AG10803 (cell line): ENCODE data around the gene CLEC2B.

Experiments
- DNase-seq: peaks from one replicate; pipeline ENCODE4 v3.0.0; 2010; ENCODE audit warnings: low read depth
- H3K4me3 ChIP-seq: 2 replicates; pipeline ENCODE4 v1.5.1; 2011; ENCODE audit warnings: mild to moderate bottlenecking, low read length, control low read depth
- TF ChIP-seq, protein P1 (sequence below): conservative IDR thresholded peaks from 2 replicates; pipeline ENCODE4 v1.5.1; 2011; ENCODE audit warnings: mild to moderate bottlenecking, low read length, control low read depth, inconsistent platforms

CLEC2B gene

DNA sequence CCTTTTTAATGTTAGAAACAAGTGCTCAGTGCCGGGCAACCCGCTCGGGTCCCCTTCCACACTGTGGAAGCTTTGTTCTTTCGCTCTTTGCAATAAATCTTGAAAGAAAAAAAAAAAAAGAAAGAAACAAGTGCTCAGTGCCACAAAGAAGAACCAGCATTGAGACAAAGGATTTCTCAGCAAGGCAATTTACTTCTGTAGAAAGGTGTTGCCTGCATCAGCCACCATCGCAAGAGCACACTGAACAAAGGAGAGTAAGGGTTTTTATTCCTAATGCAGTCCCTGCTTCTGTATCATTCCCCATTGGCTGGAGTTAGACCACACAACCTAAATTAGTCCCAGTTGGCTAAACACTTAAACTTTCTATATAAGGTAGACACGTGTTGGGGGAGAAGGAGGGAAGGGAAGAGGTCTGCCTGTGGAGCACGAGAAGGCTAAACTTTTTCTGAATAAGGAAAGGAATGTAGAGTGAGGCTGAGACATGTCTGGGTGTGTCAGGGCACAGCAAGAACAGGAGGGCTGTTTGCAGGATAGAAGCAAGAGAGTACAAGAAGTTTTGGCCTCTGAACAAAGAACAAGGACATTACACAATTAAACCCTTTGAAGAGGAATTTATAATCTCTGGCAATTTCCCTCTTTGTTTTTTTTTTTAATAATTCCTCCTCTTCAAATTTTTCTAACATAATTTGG, 33.5 kb upstream of the CLEC2B start:
- TF ChIP-seq, protein P1, sequence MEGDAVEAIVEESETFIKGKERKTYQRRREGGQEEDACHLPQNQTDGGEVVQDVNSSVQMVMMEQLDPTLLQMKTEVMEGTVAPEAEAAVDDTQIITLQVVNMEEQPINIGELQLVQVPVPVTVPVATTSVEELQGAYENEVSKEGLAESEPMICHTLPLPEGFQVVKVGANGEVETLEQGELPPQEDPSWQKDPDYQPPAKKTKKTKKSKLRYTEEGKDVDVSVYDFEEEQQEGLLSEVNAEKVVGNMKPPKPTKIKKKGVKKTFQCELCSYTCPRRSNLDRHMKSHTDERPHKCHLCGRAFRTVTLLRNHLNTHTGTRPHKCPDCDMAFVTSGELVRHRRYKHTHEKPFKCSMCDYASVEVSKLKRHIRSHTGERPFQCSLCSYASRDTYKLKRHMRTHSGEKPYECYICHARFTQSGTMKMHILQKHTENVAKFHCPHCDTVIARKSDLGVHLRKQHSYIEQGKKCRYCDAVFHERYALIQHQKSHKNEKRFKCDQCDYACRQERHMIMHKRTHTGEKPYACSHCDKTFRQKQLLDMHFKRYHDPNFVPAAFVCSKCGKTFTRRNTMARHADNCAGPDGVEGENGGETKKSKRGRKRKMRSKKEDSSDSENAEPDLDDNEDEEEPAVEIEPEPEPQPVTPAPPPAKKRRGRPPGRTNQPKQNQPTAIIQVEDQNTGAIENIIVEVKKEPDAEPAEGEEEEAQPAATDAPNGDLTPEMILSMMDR: no peak
- no peak overlapping the region for H3K4me3 ChIP-seq
- DNase-seq: no peak

DNA sequence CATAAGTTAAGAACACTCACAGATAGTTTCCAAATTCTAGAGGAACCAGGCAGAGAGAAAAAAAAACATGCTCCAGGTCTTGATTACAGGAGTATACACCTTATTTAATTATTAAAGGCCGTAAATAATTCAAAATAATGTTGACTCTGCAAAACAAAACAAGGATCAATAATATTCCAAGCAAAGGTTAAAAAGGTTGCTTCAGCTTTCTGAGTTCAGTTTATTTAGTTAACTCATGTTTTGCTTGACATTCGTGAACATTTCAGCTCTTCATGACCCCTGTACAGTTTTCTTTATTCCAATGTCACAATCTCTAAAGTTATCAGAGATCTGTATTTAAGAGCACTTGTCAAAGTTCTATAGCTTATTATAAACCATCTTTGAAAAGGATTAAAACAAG, 31.8 kb upstream of the CLEC2B start:
- no peak for DNase-seq
- no peak overlapping the region for H3K4me3 ChIP-seq
- TF ChIP-seq, protein P1: no peak

DNA sequence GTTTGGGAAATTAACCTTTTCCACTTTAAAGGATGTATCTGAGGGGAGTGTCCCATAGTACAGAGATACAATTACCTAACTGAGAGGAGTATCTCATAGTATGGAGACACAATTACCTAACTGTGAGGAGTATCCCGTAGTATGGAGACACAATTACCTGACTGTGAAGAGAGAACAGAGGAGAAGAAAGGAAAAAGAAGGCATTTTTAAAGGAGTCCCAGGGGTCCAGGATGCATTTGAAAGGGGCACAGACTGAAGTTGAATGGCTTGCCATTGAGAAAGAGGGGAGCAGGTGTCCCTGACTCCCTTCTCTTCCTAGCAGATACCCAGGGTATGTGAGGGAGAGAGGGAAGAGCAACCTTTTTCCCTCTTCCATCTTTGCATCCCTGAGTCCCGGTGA, 30.1 kb upstream of the CLEC2B start:
- no peak overlapping the region for H3K4me3 ChIP-seq
- TF ChIP-seq, protein P1: no peak
- DNase-seq: no peak

DNA sequence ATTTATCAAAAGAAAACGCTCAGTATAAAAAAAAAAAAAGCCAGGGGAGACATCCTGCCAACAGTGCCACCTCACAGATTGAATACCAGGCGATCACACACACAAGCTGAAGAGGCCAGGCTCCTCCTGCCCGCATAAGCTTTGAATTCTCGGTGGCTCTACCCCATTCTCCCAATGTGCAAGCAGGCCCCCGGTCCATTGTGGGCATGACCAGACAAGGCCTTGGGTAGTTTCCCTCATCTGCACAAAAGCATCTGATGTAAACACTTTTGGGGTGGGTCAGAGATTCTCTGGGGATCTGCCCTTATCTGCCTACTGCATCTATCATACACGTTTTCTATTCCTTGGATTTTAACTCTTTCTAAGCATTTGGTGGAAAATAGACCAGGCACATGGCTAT, 28.4 kb upstream of the CLEC2B start:
- TF ChIP-seq, protein P1: no peak
- no peak for DNase-seq
- H3K4me3 ChIP-seq: no peak overlapping the region

DNA sequence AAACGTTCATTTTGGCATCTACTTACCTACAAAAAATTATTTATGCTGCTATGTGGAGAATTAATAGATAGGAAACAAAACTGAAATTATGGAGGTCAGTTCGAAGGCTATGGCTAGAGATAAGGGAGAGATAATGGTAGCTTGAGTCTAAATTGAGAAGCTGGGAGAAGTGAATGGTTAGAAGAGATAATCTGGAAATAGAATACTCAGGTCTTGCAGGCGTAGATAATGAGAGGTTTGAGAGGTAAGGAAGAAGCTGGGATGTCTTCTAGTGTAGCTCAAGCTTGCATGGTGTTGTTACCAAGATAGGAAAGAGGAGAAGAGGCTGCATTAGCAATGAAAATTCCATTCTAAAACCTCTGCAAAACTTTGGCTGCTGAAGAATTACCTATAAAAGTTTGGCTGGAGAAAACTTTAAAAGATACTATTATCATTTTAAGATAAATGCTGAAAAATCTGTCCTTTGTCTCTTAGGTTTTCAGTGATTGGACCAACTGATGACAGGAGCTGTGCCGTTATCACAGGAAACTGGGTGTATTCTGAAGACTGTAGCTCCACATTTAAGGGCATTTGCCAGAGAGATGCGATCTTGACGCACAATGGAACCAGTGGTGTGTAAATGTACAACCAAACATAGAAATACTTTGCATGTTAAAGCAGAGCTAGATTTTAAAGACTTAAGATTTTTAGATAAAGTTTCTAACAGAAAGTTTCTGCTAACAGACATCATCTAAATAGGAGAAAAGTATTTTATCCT, 26.2 kb upstream of the CLEC2B start:
- no peak overlapping the region for H3K4me3 ChIP-seq
- DNase-seq: no peak
- TF ChIP-seq, protein P1: no peak

DNA sequence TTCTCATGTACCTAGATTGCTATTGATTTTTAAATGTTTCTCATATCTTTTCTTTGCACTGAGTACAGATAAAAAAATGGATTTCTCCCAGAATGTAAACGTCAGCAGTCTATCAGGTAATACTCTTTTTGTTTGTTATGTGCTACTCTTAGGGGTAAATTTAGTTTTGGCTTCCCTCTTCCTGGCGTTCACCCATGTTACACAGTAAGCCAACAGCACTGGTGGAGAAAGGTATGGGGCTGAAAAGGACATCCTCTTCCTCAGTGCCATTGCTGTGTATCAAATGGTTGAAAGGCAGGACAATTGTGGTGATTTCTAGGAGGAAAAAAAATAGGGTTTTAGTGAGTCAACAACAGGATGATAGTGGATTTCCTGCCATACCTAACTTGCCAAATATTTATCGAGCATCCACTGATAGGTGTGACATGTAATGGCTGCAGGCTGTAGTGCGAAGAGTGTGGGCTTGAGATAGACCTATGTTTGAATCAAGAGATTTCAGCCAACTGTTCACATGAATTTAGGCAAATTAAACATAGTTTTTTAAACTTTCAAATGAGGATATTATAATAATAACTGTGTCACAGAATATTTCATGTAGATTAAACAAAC, 19.6 kb upstream of the CLEC2B start:
- no peak overlapping the region for H3K4me3 ChIP-seq
- TF ChIP-seq, protein P1: no peak
- no peak for DNase-seq
